HG03159 (cell line): Measurements from ENCODE around the gene PDIA6.
"Not testable (repeated sequence)": the region's sequence is repeated elsewhere in the genome, so short reads cannot be mapped to it uniquely, and the experiment has no call there.

Source experiments
- ATAC-seq: cut with Tn5 transposase; IDR thresholded peaks from one replicate; pipeline ENCODE4 v1.9.1; 2021; ENCODE audit warnings: mild to moderate bottlenecking, moderate library complexity; ENCODE audit not compliant: unreplicated experiment

Gene PDIA6

GRCh38 chr2:10813163-10814138 is 866 bp upstream of the PDIA6 start:
- not testable (repeated sequence) for ATAC-seq

DNA sequence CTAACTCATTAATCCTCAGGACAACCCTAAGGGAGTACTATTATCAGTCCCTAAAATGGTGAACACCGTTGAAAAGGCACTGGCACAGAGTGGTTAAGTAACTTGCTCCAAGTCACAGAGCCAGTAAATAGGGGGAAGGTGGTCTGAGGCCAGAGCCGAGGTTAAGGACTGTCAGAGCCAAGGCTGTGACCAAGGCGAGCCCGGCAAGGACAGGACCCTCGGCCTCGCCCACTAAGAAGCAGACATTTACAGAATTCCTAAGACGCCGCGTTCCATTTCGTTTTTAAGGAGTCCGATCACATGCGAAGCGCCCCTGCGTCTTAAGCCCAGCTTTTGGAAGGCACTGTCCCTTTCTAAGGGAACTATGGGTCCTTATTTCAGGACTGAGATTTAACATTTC is 1.1 kb downstream of the PDIA6 start:
- ATAC-seq = no peak

DNA sequence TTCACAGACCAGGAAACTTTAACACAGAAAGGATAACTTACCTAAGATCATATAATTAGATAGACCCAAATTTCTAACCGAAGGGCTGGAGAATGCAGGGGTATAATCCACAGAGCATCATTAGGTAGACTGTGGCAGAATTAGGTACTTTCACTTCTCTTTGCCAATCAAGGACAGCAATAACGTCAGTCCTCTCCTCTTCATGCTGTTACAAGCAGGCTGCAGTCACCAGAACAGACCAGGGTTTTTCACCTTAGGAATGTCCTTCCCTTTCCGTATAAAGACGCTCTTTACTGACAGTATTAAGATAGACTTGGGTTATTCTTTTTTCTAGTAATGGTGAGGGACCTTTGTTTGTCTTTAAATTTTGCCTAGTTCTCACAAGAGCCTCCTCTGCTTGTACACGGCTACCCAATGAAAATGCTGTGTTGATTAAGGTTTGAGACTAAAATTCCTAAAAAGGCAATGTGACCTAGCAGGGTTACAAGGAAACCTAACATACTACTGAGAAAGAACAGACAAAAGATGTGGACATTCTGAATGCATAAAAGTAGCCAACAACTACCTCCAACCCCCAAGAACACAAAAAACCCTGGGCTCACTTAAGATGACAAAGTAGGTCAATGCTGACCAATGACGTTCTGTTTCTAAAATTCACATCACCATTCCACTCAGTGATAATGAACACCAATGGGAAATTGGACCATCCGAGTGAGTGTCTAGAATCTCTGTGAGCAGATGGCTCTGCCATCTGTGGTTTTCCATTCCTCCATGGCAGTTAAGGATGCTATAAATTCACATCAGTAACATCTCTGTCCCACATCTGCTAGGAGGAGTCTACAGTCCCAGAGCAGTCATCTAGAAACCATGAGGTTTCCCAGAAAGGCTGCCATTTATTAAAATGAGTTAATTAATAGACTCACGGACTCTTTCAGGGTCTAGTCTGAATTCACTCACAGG is 2.1 kb downstream of the PDIA6 start:
- peak; percentile 28 for ATAC-seq

GRCh38 chr2:10806543-10806942 is 6.0 kb downstream of the PDIA6 start:
- ATAC-seq = no peak

GRCh38 chr2:10805990-10806389 is 6.6 kb downstream of the PDIA6 start:
- ATAC-seq = not testable (repeated sequence)

GRCh38 chr2:10802657-10803056 is 9.9 kb downstream of the PDIA6 start:
- ATAC-seq = no peak

DNA sequence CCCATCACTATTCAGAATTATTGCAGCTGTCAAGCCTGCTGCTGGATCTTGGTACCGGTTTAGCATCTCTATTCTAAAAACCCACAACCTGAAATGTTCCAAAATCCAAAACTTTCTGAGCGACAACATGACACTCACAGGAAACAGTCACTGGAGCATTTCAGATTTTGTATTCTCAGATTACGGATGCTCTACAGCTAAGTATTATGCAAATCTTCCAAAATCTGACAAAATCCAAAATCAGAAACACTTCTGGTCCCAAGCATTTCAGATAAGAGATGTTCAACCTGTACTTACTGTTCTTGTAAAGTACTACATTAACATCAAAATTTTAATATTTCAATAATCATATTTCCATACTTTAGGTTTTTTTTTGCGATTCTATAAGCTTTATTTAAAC is 12.4 kb downstream of the PDIA6 start:
- no peak for ATAC-seq

- no peak for ATAC-seq
Observed at GRCh38 chr2:10798783-10799182, 13.8 kb downstream of the PDIA6 start.

GRCh38 chr2:10796703-10797102 is 15.9 kb downstream of the PDIA6 start:
- no peak for ATAC-seq

GRCh38 chr2:10795508-10796046 is 17.0 kb downstream of the PDIA6 start:
- ATAC-seq = no peak

DNA sequence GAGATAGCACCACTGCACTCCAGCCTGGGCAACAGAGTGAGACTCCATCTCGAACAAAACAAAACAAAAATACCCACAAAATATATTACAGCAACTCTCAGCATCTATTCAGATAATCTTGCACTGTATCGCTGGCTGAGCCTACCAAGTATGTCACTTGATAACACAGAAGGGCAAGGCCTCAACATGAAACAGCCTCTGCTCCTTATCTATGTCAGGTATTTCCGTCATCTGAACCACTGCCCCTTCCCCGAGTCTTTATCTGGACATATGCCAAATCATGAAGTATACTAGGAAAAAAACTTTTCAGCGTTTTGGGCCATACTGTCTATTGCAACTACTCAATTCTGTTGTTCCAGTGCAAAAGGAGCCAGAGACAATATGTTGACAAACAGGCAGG is 17.7 kb downstream of the PDIA6 start:
- ATAC-seq = no peak

- ATAC-seq = no peak
Observed at GRCh38 chr2:10793816-10794215, 18.8 kb downstream of the PDIA6 start.

GRCh38 chr2:10792660-10793400 is 19.8 kb downstream of the PDIA6 start:
- ATAC-seq = no peak

GRCh38 chr2:10792001-10792634 is 20.5 kb downstream of the PDIA6 start:
- ATAC-seq = no peak

GRCh38 chr2:10790228-10790973 is 22.2 kb downstream of the PDIA6 start:
- peak; percentile 89 for ATAC-seq

DNA sequence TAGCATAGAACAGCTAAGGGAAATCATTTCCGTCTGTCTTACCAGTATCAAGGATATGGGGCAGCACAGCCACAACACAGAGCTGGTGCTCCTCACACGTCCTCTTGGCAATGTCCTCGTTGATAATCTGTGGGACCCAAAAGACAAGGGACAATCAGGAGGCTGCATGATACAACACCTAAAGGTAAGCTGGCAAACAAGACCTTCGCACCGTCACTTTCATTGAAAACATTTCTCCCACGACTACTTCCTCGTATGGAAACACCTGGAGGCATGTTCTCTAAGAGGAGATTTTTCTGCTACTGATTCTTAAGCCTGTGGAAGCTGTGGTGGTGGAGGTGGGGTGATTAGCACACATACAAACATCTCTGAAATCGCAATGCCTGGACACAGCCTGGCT is 23.7 kb downstream of the PDIA6 start:
- ATAC-seq = no peak

DNA sequence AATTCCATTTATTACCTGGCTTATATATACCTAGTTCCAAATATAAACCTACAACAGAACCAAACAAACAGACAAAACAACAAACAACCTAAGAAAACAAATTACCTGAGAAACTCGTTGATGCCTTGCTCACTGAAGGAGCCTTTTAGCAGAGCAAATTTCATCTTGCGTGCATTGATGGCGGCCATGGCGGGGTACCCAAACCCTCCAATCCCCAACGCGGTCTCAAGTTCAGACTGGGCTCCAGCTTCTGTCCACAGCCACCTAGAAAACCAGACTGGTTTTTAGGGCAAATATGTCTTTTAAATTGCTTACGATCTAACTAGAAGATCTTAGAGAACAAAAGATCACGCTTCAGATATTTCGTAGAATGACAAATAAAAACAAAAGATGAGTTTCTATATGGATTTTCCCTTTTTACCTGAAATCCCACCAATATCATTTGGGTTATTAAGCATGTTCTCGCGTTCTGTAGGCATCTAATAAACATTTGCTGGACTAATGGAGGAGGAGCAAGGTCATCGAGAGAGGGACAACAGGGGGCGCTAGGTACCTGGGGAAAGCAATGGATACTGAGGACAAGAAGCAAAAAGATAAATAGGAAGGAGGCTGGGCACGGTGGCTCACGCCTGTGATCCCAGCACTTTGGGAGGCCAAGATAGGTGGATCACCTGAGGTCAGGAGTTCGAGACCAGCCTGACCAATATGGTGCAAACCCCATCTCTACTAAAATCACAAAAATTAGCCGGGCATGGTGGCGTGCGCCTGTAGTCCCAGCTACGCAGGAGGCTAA is 25.2 kb downstream of the PDIA6 start:
- no peak for ATAC-seq

DNA sequence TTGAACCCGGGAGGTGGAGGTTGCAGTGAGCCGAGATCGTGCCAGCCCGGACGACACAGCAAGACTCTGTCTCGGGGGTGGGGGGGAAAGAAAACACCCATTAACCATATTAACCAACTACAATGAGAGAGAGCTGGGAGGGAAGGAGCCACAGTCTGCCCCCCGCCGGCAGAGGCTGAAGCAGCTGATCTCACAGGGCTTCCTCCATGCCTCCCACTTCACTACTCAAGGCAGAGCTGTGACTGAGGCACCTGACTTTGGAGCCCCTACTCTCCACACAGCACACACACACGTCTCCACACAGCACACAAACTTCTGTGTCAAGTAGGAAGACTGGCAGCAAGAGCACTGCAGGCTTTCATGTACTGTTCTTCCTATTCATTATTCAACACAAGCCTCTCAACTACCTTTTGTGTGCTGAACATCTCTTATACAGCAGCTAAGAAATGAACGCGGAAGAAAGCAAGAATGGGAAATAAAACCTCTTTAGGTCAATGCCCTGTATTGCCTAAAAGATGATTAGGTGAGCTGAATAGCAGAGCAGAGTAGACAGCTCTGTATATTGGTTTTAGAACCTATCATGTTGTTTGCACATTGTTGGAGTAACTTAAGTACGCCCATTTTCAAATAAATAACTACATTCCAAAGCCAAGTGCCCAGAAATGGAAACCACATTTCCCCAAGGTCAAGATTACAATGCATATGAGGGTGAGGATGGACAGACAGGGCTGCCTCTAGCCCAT is 26.2 kb downstream of the PDIA6 start:
- no peak for ATAC-seq
